ENCODE data around the gene AOAH.

DNA sequence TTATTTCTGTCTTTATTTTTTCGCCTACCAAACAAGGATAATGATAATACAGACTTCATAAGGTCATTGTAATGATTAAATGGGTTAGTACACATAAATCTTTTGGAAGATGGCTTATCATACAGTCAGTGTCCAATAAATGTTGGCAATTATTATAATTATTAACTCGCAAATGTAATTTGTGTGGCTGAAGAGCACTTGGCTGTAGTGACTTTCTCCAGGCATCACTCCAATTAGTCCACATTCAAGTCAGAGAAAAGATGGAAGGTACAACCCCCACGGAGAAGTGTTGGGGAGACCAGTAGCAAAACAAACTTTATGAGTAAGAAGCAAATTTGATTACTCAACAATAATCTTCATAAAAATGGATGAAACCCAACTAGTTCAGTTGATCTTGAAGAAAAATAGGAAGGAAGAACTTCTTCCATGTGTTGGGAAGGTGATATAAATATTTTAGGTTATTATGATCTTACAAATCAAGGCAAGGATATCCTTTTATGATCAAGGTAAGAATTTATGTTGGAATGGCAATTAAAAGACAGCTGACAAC lies 5.1 kb downstream of the AOAH start:
- no peak for TF ChIP-seq POLR2A (IDR thresholded peaks at IDR 0.05)
- TF ChIP-seq, protein P1, sequence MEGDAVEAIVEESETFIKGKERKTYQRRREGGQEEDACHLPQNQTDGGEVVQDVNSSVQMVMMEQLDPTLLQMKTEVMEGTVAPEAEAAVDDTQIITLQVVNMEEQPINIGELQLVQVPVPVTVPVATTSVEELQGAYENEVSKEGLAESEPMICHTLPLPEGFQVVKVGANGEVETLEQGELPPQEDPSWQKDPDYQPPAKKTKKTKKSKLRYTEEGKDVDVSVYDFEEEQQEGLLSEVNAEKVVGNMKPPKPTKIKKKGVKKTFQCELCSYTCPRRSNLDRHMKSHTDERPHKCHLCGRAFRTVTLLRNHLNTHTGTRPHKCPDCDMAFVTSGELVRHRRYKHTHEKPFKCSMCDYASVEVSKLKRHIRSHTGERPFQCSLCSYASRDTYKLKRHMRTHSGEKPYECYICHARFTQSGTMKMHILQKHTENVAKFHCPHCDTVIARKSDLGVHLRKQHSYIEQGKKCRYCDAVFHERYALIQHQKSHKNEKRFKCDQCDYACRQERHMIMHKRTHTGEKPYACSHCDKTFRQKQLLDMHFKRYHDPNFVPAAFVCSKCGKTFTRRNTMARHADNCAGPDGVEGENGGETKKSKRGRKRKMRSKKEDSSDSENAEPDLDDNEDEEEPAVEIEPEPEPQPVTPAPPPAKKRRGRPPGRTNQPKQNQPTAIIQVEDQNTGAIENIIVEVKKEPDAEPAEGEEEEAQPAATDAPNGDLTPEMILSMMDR (IDR thresholded peaks at IDR 0.05) = no peak
- TF ChIP-seq POLR2AphosphoS5 (IDR thresholded peaks at IDR 0.05) = no peak
- no peak for TF ChIP-seq EP300 (IDR thresholded peaks at IDR 0.05)
